ACC112 (cell line): ENCODE data around the gene FMNL1.

Source experiments
- H2AFZ ChIP-seq: fragments of 200-600 bp; sonication (generic); one replicate; pipeline ENCODE4 v1.6.0; 2017; ENCODE audit warnings: antibody characterized with exemption, low read length; ENCODE audit not compliant: unreplicated experiment
- H3K27ac ChIP-seq: fragments of 200-600 bp; sonication (generic); 2 replicates; pipeline ENCODE4 v1.5.1; 2014; ENCODE audit warnings: low read depth, mild to moderate bottlenecking, antibody characterized with exemption, low read length, moderate library complexity
- H3K27me3 ChIP-seq: fragments of 200-600 bp; sonication (generic); 2 replicates; pipeline ENCODE4 v1.6.1; 2014; ENCODE audit warnings: mild to moderate bottlenecking, antibody characterized with exemption, low read length, moderate library complexity, mixed read lengths; ENCODE audit not compliant: insufficient read depth
- H3K36me3 ChIP-seq: fragments of 200-600 bp; sonication (generic); 2 replicates; pipeline ENCODE4 v1.6.1; 2016; ENCODE audit warnings: mild to moderate bottlenecking, antibody characterized with exemption, low read length, moderate library complexity, mixed read lengths; ENCODE audit not compliant: insufficient read depth
- H3K4me1 ChIP-seq: fragments of 200-600 bp; sonication (generic); one replicate; pipeline ENCODE4 v1.6.1; 2016; ENCODE audit warnings: low read length, mixed read lengths; ENCODE audit not compliant: insufficient read depth, unreplicated experiment, control insufficient read depth
- H3K4me3 ChIP-seq: fragments of 200-600 bp; sonication (generic); 2 replicates; pipeline ENCODE4 v1.5.1; 2014; ENCODE audit warnings: mild to moderate bottlenecking, low read depth, low read length
- H3K79me2 ChIP-seq: fragments of 200-600 bp; sonication (generic); one replicate; pipeline ENCODE4 v1.6.0; 2016; ENCODE audit warnings: low read length; ENCODE audit not compliant: control insufficient read depth, unreplicated experiment, insufficient read depth

The FMNL1 gene

DNA sequence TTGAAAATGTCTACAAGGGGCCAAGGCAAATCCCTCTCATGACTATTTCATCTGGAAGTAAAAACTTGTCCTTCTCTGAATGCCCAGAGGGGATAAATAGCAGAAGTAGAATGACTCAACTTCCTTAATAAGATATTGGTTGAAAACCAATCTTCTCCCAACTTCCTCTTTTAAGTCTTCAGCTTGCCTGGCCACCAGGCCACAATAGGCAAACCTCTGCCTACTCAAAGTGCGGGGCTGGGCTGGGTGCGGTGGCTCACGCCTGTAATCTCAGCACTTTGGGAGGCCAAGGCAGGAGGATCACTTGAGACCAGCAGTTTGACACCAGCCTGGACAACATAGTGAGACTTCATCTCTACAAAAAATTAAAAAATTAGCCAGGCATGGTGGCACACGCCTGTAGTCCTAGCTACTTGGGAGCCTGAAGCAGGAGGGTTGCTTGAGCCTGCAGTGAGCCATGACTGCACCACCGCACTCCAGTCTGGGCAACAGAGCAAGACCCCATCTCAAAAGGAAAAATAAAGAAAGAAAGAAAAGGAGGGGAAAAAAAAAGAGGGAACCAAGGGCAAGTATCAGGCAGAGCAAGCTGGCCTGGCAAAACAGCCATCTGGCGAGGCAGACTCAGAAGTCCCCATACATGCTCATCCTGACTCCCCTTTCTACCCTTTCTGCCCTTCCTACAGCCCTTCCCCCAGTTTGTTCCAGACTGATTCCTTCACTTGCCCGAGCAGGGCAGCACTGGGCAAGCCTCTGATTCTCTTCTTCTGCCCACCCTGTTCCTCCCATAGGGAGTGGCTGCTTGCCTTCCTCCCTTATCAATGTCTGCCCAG, 74.5 kb downstream of the FMNL1 start:
- Histone ChIP-seq H3K27ac (peak overlapping the region; percentile 82), H2AFZ (no peak overlapping the region), H3K27me3 (no peaks in the 10 kb centered on the region), H3K36me3 (peaks cover 5% of the 10 kb centered on the region; the same call in 1 of the 2 replicates), H3K4me3 (0 out of 2 replicates have a peak overlapping the region, but pooled peaks have one; percentile 18), H3K4me1 (peaks cover 90% of the 10 kb centered on the region), H3K79me2 (peaks cover 86% of the 10 kb centered on the region)

DNA sequence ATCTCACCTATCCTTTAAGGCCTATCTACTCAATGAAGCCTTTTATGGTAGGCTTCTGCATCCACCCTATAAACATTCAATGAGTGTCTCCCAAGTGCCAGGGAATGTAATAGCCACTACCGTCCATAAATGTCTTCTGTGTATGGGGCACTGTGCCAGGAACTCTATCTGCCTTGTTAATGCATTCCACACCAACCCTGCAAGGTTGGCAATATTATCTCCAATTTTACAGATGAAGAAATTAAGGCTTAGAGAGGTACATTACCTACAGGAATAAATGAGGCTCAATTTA, 75.1 kb downstream of the FMNL1 start:
- no peak overlapping the region for H2AFZ ChIP-seq
- no peaks in the 10 kb centered on the region for H3K27me3 ChIP-seq
- H3K36me3 ChIP-seq, result no peaks in the 10 kb centered on the region
- no peak overlapping the region for H3K4me3 ChIP-seq
- H3K79me2 ChIP-seq, result peaks cover 86% of the 10 kb centered on the region
- peak overlapping the region; percentile 82; the same call in 1 of the 2 replicates for H3K27ac ChIP-seq
- H3K4me1 ChIP-seq, result peaks cover 88% of the 10 kb centered on the region
